Testis (tissue), 3 donors: Measurements from ENCODE around the gene NLGN2. TPM values are rescaled to one million over a fixed set of nuclear protein-coding genes. Genes with fewer than 3 reads are reported as not detected.

Source experiments
- DNase-seq: peaks from one replicate; pipeline ENCODE4 v3.0.0-alpha.2; 2019
- H3K27ac ChIP-seq, 2 donors: fragments of 200-600 bp; sonication (generic); one replicate each; pipeline ENCODE4 v1.5.1; 2019
- H3K27me3 ChIP-seq: fragments of 200-600 bp; sonication (generic); one replicate; pipeline ENCODE4 v1.5.1; 2019
- H3K36me3 ChIP-seq: fragments of 200-600 bp; sonication (generic); one replicate; pipeline ENCODE4 v1.5.1; 2017; ENCODE audit warnings: low read depth; ENCODE audit errors: missing control alignments
- H3K4me1 ChIP-seq: fragments of 200-600 bp; sonication (generic); one replicate; pipeline ENCODE4 v1.5.1; 2019
- H3K4me3 ChIP-seq, 2 donors: fragments of 200-600 bp; sonication (generic); one replicate each; pipeline ENCODE4 v1.5.1; 2017 to 2019
- H3K9me3 ChIP-seq: fragments of 200-600 bp; sonication (generic); one replicate; pipeline ENCODE4 v1.5.1; 2017
- POLR2A ChIP-seq: fragments of 450-650 bp; IDR thresholded peaks from one replicate; pipeline ENCODE4 v1.6.1; 2017; ENCODE audit warnings: antibody characterized with exemption, mild to moderate bottlenecking, moderate library complexity
- WGBS, 2 donors: methylation state at CpG; one replicate each; pipeline ENCODE4 v1.1.5; 2018; 5-methylcytosine and 5-hydroxymethylcytosine counted together
- intact Hi-C: fragments of 100-400 bp; cut with DNase I; formaldehyde crosslinking; loops from one replicate; pipeline ENCODE4 v1.15.1; 2023; ENCODE audit warnings: low total_unique reads
- polyA plus RNA-seq: library from polyadenylated mRNA; stranded (reverse); fragments of 350-450 nt; fragmentation: Illumina TruSeq; extraction: RNeasy Lipid Tissue Mini Kit (QIAGEN cat#74804); gene quantifications from one replicate; pipeline ENCODE4 v1.2.3, GENCODE V29; 2014; ENCODE audit warnings: low read depth, low replicate concordance; ENCODE audit not compliant: insufficient read depth
- total RNA-seq, 2 donors: library from RNA; depleted of rRNA; stranded (reverse); fragments of >200 nt; gene quantifications; one replicate each; pipeline ENCODE4 v1.2.3, GENCODE V29; 2016
- TF ChIP-seq, protein P1 (sequence below), 3 experiments: fragments of 450-650 bp in 2 of 3; fragments of 200-600 bp in 1 of 3; sonication (generic) in 1 of 3; IDR thresholded peaks; one replicate each; pipeline ENCODE4 v1.5.1; 2016 to 2019; ENCODE audit warnings: antibody characterized with exemption in 3 of 3, mild to moderate bottlenecking in 2 of 3, moderate library complexity in 1 of 3

Gene NLGN2
- total and polyA plus RNA-seq, 3 donors from 2014 or later = 8.4 to 10.7 (median 9.9) TPM

DNA sequence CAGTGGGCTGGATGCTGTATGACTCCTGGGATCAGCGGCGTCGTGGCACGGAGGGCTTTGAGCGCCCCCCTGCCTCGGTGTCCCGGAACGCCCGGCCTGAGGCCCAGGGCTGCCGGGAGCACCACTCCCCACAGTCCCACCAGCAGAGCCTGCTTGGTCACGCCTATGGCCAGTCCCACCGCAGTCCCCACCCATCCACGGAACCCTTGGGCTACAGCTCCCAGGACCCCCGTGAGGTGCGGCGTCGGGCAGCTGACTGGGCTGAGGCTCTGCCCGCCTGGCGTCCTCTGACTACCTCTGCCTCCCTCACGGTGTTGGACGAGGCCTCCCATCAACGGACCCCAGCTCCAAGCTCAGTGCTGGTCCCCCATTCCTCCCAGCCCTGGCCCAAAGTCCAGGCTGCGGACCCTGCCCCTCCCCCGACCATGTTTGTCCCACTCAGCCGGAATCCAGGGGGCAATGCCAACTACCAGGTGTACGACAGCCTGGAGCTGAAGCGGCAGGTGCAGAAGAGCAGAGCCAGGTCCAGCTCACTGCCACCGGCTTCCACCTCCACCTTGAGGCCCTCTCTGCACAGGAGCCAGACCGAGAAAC is 19.3 kb downstream of the NLGN2 start:
- Histone ChIP-seq H3K9me3 (no peaks in the 10 kb centered on the region), H3K4me3 (no peak overlapping the region), H3K4me1 (no peaks in the 10 kb centered on the region), H3K36me3 (no peaks in the 10 kb centered on the region), H3K27me3 (no peaks in the 10 kb centered on the region), H3K27ac (no peak overlapping the region)
- WGBS, 2 donors = 95 to 97% methylated on average over 18 to 29 of the region's 29 CpGs
- TF ChIP-seq, protein P1, sequence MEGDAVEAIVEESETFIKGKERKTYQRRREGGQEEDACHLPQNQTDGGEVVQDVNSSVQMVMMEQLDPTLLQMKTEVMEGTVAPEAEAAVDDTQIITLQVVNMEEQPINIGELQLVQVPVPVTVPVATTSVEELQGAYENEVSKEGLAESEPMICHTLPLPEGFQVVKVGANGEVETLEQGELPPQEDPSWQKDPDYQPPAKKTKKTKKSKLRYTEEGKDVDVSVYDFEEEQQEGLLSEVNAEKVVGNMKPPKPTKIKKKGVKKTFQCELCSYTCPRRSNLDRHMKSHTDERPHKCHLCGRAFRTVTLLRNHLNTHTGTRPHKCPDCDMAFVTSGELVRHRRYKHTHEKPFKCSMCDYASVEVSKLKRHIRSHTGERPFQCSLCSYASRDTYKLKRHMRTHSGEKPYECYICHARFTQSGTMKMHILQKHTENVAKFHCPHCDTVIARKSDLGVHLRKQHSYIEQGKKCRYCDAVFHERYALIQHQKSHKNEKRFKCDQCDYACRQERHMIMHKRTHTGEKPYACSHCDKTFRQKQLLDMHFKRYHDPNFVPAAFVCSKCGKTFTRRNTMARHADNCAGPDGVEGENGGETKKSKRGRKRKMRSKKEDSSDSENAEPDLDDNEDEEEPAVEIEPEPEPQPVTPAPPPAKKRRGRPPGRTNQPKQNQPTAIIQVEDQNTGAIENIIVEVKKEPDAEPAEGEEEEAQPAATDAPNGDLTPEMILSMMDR (IDR thresholded peaks at IDR 0.05) = no peak
- TF ChIP-seq POLR2A = no peak
- no peak for DNase-seq
- intact Hi-C loops = no loop called here

- Histone ChIP-seq H3K36me3 (no peaks in the 10 kb centered on the region), H3K4me1 (no peaks in the 10 kb centered on the region), H3K4me3 (no peak overlapping the region), H3K27me3 (no peaks in the 10 kb centered on the region), H3K27ac (no peak overlapping the region), H3K9me3 (no peaks in the 10 kb centered on the region)
- DNase-seq = no peak
- WGBS, 2 donors = 88 to 94% methylated on average over 7 of the region's 7 CpGs
- intact Hi-C loops = no loop called here
- TF ChIP-seq, protein P1 (IDR thresholded peaks at IDR 0.05) = no peak
- no peak for TF ChIP-seq POLR2A
Observed at GRCh38 chr17:7427549-7427948, 19.9 kb downstream of the NLGN2 start.

DNA sequence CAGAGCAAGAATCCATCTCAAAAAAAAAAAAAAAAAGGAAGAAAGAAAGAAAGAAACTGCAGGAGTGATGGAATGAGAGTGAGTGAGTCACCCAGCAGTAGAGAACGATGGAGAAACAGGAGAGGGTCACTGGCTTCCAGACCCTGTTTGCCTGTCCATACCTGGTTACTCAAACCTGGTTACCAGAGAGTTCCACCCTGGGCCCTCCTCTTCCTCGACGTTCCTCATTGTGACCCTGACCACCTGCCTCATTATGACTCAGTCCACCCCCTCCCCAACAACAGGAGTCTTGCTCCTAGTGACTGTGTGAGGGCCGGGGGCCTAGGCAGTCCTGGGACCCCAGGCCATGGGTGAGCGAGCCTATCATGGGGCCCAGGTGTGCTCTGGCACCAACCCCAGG is 20.9 kb downstream of the NLGN2 start, which contains the start of gene SPEM3:
Gene SPEM3 (plus strand): TSS at position 301 of the 400 bp plus-strand sequence. CDS start 46 bp downstream, at position 347.
- TF ChIP-seq, protein P1 (IDR thresholded peaks at IDR 0.05) = no peak
- TF ChIP-seq POLR2A = no peak
- DNase-seq = no peak
- Histone ChIP-seq H3K36me3 (no peaks in the 10 kb centered on the region), H3K9me3 (no peaks in the 10 kb centered on the region), H3K4me3 (no peak within 1 kb of the TSS), H3K27me3 (no peaks in the 10 kb centered on the region), H3K27ac (no peak within 1 kb of the TSS), H3K4me1 (no peaks in the 10 kb centered on the region)
- intact Hi-C loops = no loop called here
- 56 to 71% methylated on average over 4 to 5 of the region's 5 CpGs for whole genome bisulfite sequencing, 2 donors

- WGBS, 2 donors = 90 to 97% methylated on average over 10 of the region's 10 CpGs
Observed at GRCh38 chr17:7429722-7430121, 22.1 kb downstream of the NLGN2 start.

More at GRCh38 chr17:7429722-7430121, 22.1 kb downstream of the NLGN2 start:
- Histone ChIP-seq H3K27ac (no peak overlapping the region), H3K9me3 (no peaks in the 10 kb centered on the region), H3K4me1 (no peaks in the 10 kb centered on the region), H3K27me3 (no peaks in the 10 kb centered on the region), H3K4me3 (no peak overlapping the region), H3K36me3 (no peaks in the 10 kb centered on the region)
- no peak for DNase-seq
- intact Hi-C loops = no loop called here
- TF ChIP-seq POLR2A = no peak
- TF ChIP-seq, protein P1 (IDR thresholded peaks at IDR 0.05) = no peak
